Mesothelial cell of epicardium (in vitro differentiated cells): ENCODE measurements around the gene RIN1. TPM values are rescaled to one million over a fixed set of nuclear protein-coding genes. Genes with fewer than 3 reads are reported as not detected.
A peak's percentile ranks its signal among the peaks of the same experiment; 100 is the strongest.

Experiments used
- DNase-seq, 2 experiments: peaks; one replicate each; pipeline ENCODE4 v3.0.0; 2021; ENCODE audit warnings: low spot score in 2 of 2; ENCODE audit not compliant: unreplicated experiment in 2 of 2
- H3K27ac Mint-ChIP-seq: 2 replicates; pipeline ENCODE4 v1.8.0; 2021; ENCODE audit warnings: mixed read lengths
- H3K27me3 Mint-ChIP-seq: 2 replicates; pipeline ENCODE4 v1.8.0; 2021; ENCODE audit warnings: low read depth, mixed read lengths
- H3K36me3 Mint-ChIP-seq: 2 replicates; pipeline ENCODE4 v1.8.0; 2021; ENCODE audit warnings: mixed read lengths
- H3K4me1 Mint-ChIP-seq: 2 replicates; pipeline ENCODE4 v1.8.0; 2021; ENCODE audit warnings: mixed read lengths
- H3K4me3 Mint-ChIP-seq: 2 replicates; pipeline ENCODE4 v1.8.0; 2021; ENCODE audit warnings: mild to moderate bottlenecking, moderate library complexity, mixed read lengths
- H3K9me3 Mint-ChIP-seq: 2 replicates; pipeline ENCODE4 v1.8.0; 2021; ENCODE audit warnings: mixed read lengths
- total RNA-seq: library from RNA; stranded (reverse); gene quantifications from 3 replicates; pipeline ENCODE4 v1.2.1, GENCODE V29; 2021
- TF ChIP-seq, protein P1 (sequence below): fragments of 200-600 bp; sonication (generic); IDR thresholded peaks from one replicate; pipeline ENCODE4 v1.5.0; 2021; ENCODE audit warnings: antibody characterized with exemption; ENCODE audit not compliant: unreplicated experiment

The RIN1 gene
- total RNA-seq, 1 donor from 2014 or later: 7.1 TPM

DNA sequence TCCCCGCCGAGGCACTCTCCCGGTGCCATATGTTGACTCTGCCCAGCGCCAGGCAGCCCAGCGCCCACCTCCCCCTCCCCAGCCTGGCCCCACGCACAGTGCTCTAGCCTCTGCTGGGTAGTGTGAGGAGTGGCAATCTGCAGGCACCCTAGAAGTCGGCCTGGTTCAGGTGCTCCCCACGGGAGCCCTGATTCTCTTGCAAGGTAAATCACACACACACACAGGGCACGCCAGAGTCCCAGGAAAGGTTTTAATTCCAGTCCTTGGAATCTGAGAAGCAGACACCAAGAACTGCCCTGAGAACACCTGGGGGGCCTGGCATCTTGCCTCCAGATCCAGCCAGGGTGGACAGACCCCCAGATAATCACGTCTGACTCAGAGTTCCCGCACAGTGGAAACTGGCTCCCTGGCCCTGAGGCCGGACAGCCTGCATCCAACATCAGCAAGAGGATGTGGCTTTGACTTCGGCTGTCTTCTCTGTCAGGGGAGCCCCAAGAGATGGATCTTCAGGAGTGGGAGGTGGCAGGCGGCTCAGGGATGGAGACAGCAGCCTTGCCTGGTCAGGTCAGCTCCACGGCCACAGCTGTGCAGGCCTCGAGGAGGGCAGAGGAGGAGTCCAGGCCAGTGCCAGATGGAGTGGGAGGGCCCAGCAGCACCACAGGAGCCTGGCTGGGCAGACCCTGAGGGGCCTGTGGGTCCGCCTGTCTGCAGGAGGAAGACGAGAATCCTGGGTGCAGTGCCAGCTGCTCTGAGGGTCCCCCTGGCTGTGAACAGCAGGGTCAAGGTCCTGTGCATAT lies 1.1 kb upstream of the RIN1 start:
- H3K27ac Mint-ChIP-seq: no peak overlapping the region
- H3K9me3 Mint-ChIP-seq: no peaks in the 10 kb centered on the region
- H3K27me3 Mint-ChIP-seq: peaks cover 7% of the 10 kb centered on the region
- H3K36me3 Mint-ChIP-seq: peaks cover 2% of the 10 kb centered on the region
- TF ChIP-seq, protein P1, sequence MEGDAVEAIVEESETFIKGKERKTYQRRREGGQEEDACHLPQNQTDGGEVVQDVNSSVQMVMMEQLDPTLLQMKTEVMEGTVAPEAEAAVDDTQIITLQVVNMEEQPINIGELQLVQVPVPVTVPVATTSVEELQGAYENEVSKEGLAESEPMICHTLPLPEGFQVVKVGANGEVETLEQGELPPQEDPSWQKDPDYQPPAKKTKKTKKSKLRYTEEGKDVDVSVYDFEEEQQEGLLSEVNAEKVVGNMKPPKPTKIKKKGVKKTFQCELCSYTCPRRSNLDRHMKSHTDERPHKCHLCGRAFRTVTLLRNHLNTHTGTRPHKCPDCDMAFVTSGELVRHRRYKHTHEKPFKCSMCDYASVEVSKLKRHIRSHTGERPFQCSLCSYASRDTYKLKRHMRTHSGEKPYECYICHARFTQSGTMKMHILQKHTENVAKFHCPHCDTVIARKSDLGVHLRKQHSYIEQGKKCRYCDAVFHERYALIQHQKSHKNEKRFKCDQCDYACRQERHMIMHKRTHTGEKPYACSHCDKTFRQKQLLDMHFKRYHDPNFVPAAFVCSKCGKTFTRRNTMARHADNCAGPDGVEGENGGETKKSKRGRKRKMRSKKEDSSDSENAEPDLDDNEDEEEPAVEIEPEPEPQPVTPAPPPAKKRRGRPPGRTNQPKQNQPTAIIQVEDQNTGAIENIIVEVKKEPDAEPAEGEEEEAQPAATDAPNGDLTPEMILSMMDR: no peak
- H3K4me3 Mint-ChIP-seq: peak overlapping the region; percentile 93
- H3K4me1 Mint-ChIP-seq: peaks cover 15% of the 10 kb centered on the region
- DNase-seq: no peak

DNA sequence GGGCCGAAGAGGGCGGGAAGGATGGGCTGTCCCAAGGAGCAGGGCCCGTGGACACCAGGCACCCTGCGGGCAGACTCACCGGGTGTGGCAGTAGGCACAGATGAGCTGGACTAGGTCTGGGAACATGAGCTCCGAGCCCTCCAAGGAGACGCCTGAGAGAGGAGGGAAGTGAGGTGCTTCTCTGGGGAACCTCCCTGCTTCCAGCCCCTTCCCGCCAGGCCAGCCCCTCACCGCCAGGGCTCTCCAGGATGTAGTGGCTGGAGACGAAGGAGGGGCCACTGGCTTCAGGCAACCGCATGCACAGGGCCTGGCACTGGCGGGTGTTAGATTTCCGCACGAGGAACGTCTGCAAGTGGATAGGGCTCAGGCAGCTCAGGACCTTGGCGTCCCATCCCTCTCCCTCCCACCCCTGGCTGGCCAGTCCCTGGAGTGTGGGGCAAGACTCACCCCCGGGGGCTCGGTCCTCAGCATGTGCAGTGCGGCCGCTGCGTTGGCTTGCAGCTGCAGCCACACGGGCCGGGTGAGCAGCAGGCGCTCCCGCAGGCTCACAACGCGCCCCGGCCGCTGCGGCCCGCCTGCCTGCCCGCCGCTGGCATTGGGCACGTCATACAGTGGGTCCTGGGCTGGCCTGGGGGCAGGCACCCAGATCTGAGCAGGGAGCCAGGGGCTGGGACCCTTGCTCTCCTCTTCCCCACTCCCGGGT lies 552 bp downstream of the RIN1 start:
- H3K4me3 Mint-ChIP-seq: peak overlapping the region; percentile 93
- H3K36me3 Mint-ChIP-seq: peaks cover 2% of the 10 kb centered on the region
- no peak for DNase-seq
- H3K4me1 Mint-ChIP-seq: peaks cover 15% of the 10 kb centered on the region
- TF ChIP-seq, protein P1: no peak
- H3K27me3 Mint-ChIP-seq: peaks cover 7% of the 10 kb centered on the region
- peak overlapping the region; percentile 94 for H3K27ac Mint-ChIP-seq
- H3K9me3 Mint-ChIP-seq: no peaks in the 10 kb centered on the region

DNA sequence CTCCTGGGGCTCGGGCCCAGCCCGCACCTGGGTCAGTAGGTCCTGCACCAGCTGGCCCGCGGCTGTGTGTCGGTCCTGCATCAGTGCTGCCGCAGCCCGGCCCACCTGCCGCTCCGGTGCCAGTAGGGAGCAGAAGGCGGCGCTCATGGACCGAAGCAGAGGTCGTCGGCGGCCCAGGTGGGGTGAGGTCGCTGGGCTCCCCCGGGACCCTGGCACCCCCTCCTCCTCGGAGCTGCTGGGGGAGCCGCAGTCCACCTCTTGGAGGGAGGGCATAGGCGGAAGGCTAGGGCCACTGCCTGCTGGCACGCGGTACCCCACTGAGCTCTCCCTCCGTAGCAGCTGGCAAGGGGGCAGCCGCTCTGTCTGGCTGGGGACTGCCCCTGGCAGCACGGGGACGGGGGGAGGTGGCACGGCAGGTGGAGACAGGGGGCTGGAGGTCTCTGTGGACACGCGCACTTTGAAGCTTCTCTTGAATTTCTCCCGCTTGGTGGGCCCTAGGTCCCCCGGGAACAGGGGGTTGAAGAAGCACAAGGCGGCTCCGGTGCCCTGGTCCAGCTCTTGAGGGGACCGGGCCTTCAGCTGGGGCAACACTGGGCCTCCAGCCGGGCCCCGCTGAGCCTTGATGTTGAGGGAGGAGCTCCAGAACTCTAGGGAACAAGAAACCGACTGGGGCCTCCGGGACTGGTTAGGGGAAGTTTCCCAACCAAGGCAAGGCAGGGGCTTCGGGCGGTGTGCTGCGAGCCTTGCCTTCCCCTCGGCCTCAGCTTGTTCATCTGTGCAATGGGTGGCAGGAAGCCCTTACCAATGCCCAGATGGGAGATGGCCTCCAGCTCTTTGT lies 1.4 kb downstream of the RIN1 start:
- Mint-ChIP-seq H3K4me3 (peak overlapping the region; percentile 64), H3K9me3 (no peaks in the 10 kb centered on the region), H3K27me3 (peaks cover 7% of the 10 kb centered on the region), H3K4me1 (peaks cover 15% of the 10 kb centered on the region), H3K36me3 (no peaks in the 10 kb centered on the region), H3K27ac (no peak overlapping the region)
- DNase-seq: no peak
- TF ChIP-seq, protein P1: no peak

DNA sequence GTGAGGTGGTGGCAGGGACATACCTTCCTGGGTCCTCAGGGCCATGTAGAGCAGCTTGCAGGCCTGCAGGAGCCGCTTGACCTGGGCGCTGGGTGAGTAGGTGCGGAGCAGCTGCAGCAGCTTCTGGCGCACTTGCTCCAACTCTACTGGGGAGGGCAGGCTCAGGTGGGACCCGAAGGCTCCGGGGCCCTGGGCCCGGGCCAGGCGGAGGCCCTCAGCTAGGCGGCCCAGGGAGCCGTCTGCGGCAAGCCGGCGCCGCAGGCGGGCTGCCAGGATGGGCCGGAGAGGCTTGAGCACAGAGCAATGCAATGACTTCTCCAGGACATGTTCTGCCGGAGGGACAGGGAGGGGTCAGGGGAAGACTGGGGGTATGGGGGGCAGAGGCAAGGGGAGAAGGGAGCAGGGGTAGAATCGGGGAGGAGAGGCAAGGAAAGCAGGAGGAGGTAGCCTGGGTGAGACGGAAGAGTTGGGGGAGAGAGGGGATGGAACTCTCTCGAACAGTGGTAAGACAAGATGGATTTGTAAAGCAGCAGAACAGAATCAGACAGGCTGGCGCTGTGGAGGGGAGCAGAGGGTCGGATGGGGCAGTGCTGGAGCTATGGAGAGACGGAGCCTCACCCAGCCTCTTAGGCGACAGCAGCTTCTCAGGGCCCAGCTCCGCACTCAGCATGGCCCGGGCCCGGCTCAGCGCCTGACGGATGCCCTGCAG lies 2.2 kb downstream of the RIN1 start:
- H3K4me3 Mint-ChIP-seq: no peak overlapping the region
- no peaks in the 10 kb centered on the region for H3K9me3 Mint-ChIP-seq
- TF ChIP-seq, protein P1: no peak
- peaks cover 15% of the 10 kb centered on the region for H3K4me1 Mint-ChIP-seq
- DNase-seq: no peak
- peaks cover 7% of the 10 kb centered on the region for H3K27me3 Mint-ChIP-seq
- no peak overlapping the region for H3K27ac Mint-ChIP-seq
- no peaks in the 10 kb centered on the region for H3K36me3 Mint-ChIP-seq

DNA sequence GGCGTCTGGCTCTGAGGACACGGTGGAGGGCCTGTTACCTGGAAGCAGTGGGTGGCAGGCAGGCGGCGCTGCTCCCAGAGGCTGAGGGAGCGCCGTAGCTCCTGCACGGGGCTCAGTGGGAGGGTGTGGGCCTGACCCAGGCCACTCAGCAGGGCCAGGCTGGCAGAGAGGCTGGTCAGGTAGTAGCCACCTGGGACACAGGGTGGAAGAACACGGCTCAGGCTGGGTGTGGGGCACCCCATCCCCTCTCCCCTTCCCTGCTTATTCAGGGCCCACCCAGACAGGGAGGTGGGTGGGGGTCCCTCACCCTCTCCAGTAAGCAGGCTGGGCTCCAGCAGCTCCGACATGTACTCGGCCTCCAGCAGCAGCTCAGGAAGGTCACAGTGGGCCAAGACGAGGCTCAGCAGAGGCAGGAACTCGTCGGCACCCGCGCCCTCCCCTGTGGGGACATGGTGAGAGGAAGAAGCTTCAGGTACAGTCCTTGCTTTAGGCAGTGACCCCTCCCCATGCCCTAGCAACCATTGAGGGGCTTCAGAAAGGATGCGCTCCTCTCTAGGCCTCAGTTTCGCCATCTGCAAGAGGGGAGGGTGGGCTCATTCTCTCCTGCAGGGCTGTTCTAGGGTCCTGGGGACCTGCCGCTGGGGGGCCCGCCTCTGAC lies 2.9 kb downstream of the RIN1 start:
- TF ChIP-seq, protein P1: no peak
- Mint-ChIP-seq H3K4me1 (peaks cover 19% of the 10 kb centered on the region), H3K27me3 (peaks cover 7% of the 10 kb centered on the region), H3K4me3 (no peak overlapping the region), H3K9me3 (no peaks in the 10 kb centered on the region), H3K27ac (no peak overlapping the region), H3K36me3 (no peaks in the 10 kb centered on the region)
- no peak for DNase-seq
